ENCODE measurements around the gene ZBTB8OS. TPM values are rescaled to one million over a fixed set of nuclear protein-coding genes. Genes with fewer than 3 reads are reported as not detected.

The ZBTB8OS gene
- total RNA-seq, 4 donors from 2014 or later = 12.4 to 28.0 (median 18.8) TPM

- H3K4me3 ChIP-seq (ENCODE audit: low read depth, poor library complexity, severe bottlenecking) = no peak overlapping the region
- intact Hi-C loops (cut with DNase I; ENCODE audit: low total_unique reads) = no loop called here
- no peak for DNase-seq (ENCODE audit: low spot score in 2 of 2)
- 96% methylated on average over 1 of the region's 1 CpG for WGBS, 2 donors
- TF ChIP-seq, protein P1, sequence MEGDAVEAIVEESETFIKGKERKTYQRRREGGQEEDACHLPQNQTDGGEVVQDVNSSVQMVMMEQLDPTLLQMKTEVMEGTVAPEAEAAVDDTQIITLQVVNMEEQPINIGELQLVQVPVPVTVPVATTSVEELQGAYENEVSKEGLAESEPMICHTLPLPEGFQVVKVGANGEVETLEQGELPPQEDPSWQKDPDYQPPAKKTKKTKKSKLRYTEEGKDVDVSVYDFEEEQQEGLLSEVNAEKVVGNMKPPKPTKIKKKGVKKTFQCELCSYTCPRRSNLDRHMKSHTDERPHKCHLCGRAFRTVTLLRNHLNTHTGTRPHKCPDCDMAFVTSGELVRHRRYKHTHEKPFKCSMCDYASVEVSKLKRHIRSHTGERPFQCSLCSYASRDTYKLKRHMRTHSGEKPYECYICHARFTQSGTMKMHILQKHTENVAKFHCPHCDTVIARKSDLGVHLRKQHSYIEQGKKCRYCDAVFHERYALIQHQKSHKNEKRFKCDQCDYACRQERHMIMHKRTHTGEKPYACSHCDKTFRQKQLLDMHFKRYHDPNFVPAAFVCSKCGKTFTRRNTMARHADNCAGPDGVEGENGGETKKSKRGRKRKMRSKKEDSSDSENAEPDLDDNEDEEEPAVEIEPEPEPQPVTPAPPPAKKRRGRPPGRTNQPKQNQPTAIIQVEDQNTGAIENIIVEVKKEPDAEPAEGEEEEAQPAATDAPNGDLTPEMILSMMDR (IDR thresholded peaks at IDR 0.05) = no peak
- no peak for TF ChIP-seq POLR2A (IDR thresholded peaks at IDR 0.05)
Measured at GRCh38 chr1:32626176-32626575, 24.2 kb downstream of the ZBTB8OS start.

DNA sequence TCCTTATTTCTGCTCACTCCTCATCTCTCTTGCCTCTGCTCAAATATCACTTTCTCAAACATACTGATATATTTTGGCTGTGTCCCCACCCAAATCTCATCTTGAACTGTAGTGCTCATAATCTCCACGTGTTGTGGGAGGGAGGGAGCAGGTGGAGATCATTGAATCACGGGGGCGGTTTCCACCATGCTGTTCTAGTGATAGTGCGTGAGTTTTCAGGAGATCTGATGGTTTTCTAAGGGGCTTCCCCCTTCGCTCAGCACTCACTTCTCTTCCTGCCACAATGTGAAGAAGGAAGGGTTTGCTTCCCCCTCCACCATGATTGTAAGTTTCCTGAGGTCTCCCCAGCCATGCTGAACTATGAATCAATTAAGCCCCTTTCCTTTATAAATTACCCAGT is 26.6 kb downstream of the ZBTB8OS start:
- no peak for DNase-seq (ENCODE audit: low spot score in 2 of 2)
- intact Hi-C loops (cut with DNase I; ENCODE audit: low total_unique reads) = no loop called here
- H3K4me3 ChIP-seq (ENCODE audit: low read depth, poor library complexity, severe bottlenecking) = no peak overlapping the region
- 76 to 84% methylated on average over 5 of the region's 5 CpGs for WGBS, 2 donors
- TF ChIP-seq, protein P1 (IDR thresholded peaks at IDR 0.05) = no peak
- TF ChIP-seq POLR2A (IDR thresholded peaks at IDR 0.05) = no peak

GRCh38 chr1:32622806-32623681 is 27.3 kb downstream of the ZBTB8OS start:
- intact Hi-C loops (cut with DNase I; ENCODE audit: low total_unique reads) = no loop called here
- DNase-seq (ENCODE audit: low spot score in 2 of 2) = no peak
- no peak for TF ChIP-seq POLR2A (IDR thresholded peaks at IDR 0.05)
- TF ChIP-seq, protein P1 (IDR thresholded peaks at IDR 0.05) = no peak
- no peak overlapping the region for H3K4me3 ChIP-seq (ENCODE audit: low read depth, poor library complexity, severe bottlenecking)
- WGBS, 2 donors = 70 to 74% methylated on average over 3 of the region's 3 CpGs

DNA sequence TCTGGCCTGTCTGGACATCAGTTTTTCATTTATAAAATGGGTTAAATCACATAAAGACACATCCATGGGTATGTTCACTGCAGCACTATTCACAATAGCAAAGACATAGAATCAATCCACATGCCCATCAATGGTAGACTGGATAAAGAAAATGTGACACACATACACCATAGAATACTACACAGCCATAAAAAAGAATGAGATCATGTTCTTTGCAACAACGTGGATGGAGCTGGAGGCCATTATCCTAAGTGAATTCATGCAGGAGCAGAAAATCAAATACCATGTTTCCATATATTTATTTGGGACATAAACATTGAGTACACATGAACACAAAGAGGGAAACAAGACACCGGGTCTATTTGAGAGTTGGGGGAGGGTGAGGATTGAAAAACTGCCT is 28.1 kb downstream of the ZBTB8OS start:
- TF ChIP-seq, protein P1 (IDR thresholded peaks at IDR 0.05) = no peak
- TF ChIP-seq POLR2A (IDR thresholded peaks at IDR 0.05) = no peak
- no peak overlapping the region for H3K4me3 ChIP-seq (ENCODE audit: low read depth, poor library complexity, severe bottlenecking)
- intact Hi-C loops (cut with DNase I; ENCODE audit: low total_unique reads) = no loop called here
- WGBS, 2 donors = 93 to 94% methylated on average over 2 of the region's 2 CpGs
- no peak for DNase-seq (ENCODE audit: low spot score in 2 of 2)

GRCh38 chr1:32619701-32620485 is 30.5 kb downstream of the ZBTB8OS start:
- intact Hi-C loops (cut with DNase I; ENCODE audit: low total_unique reads) = no loop called here
- DNase-seq (ENCODE audit: low spot score in 2 of 2) = no peak
- TF ChIP-seq, protein P1 (IDR thresholded peaks at IDR 0.05) = no peak
- TF ChIP-seq POLR2A (IDR thresholded peaks at IDR 0.05) = no peak

More at GRCh38 chr1:32619701-32620485, 30.5 kb downstream of the ZBTB8OS start:
- WGBS, 2 donors = 77 to 78% methylated on average over 5 of the region's 5 CpGs
- no peak overlapping the region for H3K4me3 ChIP-seq (ENCODE audit: low read depth, poor library complexity, severe bottlenecking)

All from lower leg skin (tissue), 4 donors.